Bronchial epithelial cell (primary cell): ENCODE results near the gene CD3D. TPM values are rescaled to one million over a fixed set of nuclear protein-coding genes. Genes with fewer than 3 reads are reported as not detected.

Experiments
- DNase-seq: peaks from one replicate; pipeline ENCODE4 v3.0.0-alpha.2; 2010; ENCODE audit warnings: low read depth
- FAIRE-seq: peaks from 2 replicates; lab custom pipeline; 2011; peaks lifted over from hg19 to GRCh38; lab: Jason Lieb, UNC
- H3K27me3 ChIP-seq: 2 replicates; pipeline ENCODE4 v1.5.1; 2011; ENCODE audit warnings: low read length; ENCODE audit not compliant: control insufficient read depth, insufficient read depth
- H3K36me3 ChIP-seq: 2 replicates; pipeline ENCODE4 v1.5.1; 2011; ENCODE audit warnings: low read length; ENCODE audit not compliant: control insufficient read depth, insufficient read depth
- H3K4me3 ChIP-seq: 2 replicates; pipeline ENCODE4 v1.5.1; 2011; ENCODE audit warnings: mild to moderate bottlenecking, low read depth, low read length, control low read depth
- CTCF ChIP-seq: IDR thresholded peaks from 2 replicates; pipeline ENCODE4 v1.5.1; 2011; ENCODE audit warnings: mild to moderate bottlenecking, moderate library complexity, low read length, control low read depth, inconsistent platforms; ENCODE audit not compliant: insufficient read depth, severe bottlenecking
- total RNA-seq: library from RNA; depleted of rRNA; stranded (reverse); fragments of >200 nt; gene quantifications from 2 replicates; pipeline ENCODE4 v1.2.1, GENCODE V29; 2014

CD3D gene
- total RNA-seq, 1 donor from 2014 or later, result not detected

- Histone ChIP-seq H3K36me3 (no peaks in the 10 kb centered on the region), H3K4me3 (no peak overlapping the region), H3K27me3 (no peaks in the 10 kb centered on the region)
- no peak for FAIRE-seq
- TF ChIP-seq CTCF, result no peak
- DNase-seq, result no peak
These were observed 36.8 kb downstream of the CD3D start for GRCh38 chr11:118305726-118306125.

- no peak for TF ChIP-seq CTCF
- FAIRE-seq (no peak), DNase-seq (no peak)
- Histone ChIP-seq H3K36me3 (no peaks in the 10 kb centered on the region), H3K4me3 (no peak within 1 kb of the TSS), H3K27me3 (no peaks in the 10 kb centered on the region)
These were observed 37.8 kb downstream of the CD3D start, which contains the start of gene CD3E for GRCh38 chr11:118304568-118305248. Gene CD3E, plus strand, starts transcription at chr11:118304730. Its CDS starts 223 bp downstream, at chr11:118304953.

DNA sequence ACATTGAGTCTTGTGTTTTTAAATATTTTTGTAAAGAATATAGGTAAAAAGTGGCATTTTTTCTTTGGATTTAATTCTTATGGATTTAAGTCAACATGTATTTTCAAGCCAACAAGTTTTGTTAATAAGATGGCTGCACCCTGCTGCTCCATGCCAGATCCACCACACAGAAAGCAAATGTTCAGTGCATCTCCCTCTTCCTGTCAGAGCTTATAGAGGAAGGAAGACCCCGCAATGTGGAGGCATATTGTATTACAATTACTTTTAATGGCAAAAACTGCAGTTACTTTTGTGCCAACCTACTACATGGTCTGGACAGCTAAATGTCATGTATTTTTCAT, 38.3 kb downstream of the CD3D start:
- no peak overlapping the region for H3K4me3 ChIP-seq
- no peak for FAIRE-seq
- DNase-seq, result no peak
- no peaks in the 10 kb centered on the region for H3K36me3 ChIP-seq
- H3K27me3 ChIP-seq, result no peaks in the 10 kb centered on the region
- no peak for TF ChIP-seq CTCF

DNA sequence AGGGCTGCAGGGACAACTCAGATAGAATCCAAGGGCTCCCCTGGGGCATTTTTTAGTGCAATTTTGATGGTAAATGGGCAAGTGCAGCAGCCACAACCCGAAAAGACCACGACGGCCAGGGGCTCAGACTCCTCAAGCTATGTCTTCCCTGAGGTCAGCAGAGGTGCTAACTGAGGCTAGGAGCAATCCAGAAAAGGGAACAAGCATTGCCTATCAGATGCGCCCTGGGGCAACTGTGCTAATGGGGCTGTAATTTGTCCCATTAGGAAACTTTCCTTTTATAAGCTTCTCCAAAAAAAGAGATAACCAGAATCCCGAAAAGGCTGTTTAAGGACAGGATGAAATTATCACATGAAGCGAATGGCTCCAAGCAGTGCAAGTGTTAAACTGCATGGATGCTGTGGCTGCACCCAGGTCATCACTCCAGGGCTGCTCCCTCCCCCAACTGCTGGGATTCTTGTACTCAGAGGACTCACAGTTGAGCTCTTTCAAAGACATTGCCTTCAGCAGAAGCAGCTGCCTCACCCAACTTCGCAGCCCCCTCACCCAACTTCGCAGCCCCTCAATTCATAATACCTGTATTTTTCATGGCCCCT, 40.8 kb downstream of the CD3D start:
- no peak for TF ChIP-seq CTCF
- DNase-seq (no peak), FAIRE-seq (no peak)
- Histone ChIP-seq H3K36me3 (no peaks in the 10 kb centered on the region), H3K27me3 (no peaks in the 10 kb centered on the region), H3K4me3 (no peak overlapping the region)

- DNase-seq (peak; percentile 96), FAIRE-seq (no peak)
- TF ChIP-seq CTCF, result peak; percentile 70
- no peak overlapping the region for H3K4me3 ChIP-seq
- no peaks in the 10 kb centered on the region for H3K27me3 ChIP-seq
- no peaks in the 10 kb centered on the region for H3K36me3 ChIP-seq
These were observed 46.6 kb downstream of the CD3D start for GRCh38 chr11:118295815-118296454.
